ENCODE data around the gene A3GALT2.

The A3GALT2 gene

DNA sequence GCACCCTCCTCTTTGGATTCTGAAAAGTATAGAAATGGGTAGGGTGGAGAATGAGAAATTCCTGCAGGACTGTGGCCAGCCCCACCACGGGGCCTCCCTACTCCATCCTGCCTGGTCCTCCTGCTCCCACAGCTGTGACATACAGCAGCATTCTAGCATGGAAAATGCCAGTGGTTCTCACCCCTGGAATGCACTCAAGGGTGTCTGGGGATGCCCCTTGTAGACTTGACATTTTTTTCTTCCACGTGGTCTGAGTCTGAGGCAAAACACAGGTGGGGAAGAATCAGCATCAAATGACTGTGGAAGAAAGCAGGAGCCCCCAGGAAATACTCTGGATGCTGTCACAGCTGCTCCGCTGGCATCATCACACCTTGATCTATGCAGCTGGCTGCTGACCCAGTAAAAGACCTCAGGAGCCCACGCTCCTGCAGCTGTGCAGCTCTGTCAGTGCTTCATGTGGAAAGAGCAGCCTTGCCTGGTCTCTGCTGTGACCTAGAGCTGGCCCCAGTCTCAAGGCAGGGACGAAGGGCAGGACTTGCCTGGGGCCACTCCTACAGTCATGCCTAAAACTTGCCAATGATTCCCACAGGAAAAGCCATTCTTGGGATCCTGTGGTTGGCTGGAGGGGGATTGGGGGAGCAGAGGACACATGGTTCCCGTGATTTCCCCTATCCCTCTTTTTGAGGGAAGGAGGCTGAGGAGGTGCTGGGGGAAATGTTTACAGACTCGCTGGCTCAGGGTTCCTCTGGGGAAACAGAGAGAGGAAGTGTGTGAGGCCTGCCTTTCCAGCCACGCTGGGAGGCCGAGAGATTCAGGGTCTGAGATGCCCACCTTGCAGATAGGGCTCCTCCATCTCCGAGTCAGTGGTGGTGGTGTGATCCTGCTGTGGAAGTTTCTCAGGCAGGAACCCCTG, 10.8 kb upstream of the A3GALT2 start:
- no peak overlapping the region for H4K5ac ChIP-seq (ENCODE audit: low read length)
- peaks cover 3% of the 10 kb centered on the region for H3K36me3 ChIP-seq (ENCODE audit: control insufficient read depth, insufficient read depth, low read length)
- no peak overlapping the region for H2BK5ac ChIP-seq (ENCODE audit: low read length)
- H3K79me2 ChIP-seq (ENCODE audit: control insufficient read depth, insufficient read depth, low read length) = no peaks in the 10 kb centered on the region
- H3K4me3 ChIP-seq (ENCODE audit: low read length) = no peak overlapping the region
- WGBS (ENCODE audit: extremely low coverage, insufficient coverage, low lambda C conversion rate) = no CpG with 5 or more reads among the region's 10 CpGs
- no peak overlapping the region for H3K18ac ChIP-seq (ENCODE audit: low read length)
- no peaks in the 10 kb centered on the region for H3K4me1 ChIP-seq (ENCODE audit: control insufficient read depth, low read depth, low read length)
- DNase-seq = no peak
- no peak overlapping the region for H3K27ac ChIP-seq (ENCODE audit: low read depth, low read length)
- no peak overlapping the region for H2AK5ac ChIP-seq (ENCODE audit: low read length)
- no peak overlapping the region for H2BK120ac ChIP-seq (ENCODE audit: low read depth, low read length)
- no peak overlapping the region for H3K4me2 ChIP-seq (ENCODE audit: low read length)
- no peak overlapping the region for H3K4ac ChIP-seq (ENCODE audit: low read depth, low read length)
- H4K8ac ChIP-seq (ENCODE audit: low read depth, low read length) = no peak overlapping the region
- no peaks in the 10 kb centered on the region for H3K27me3 ChIP-seq (ENCODE audit: insufficient read depth, low read length, poor library complexity)
- no peak overlapping the region for H2BK15ac ChIP-seq (replicated peaks; ENCODE audit: low read depth)
- no peak overlapping the region for H3K56ac ChIP-seq (ENCODE audit: low read length)
- H3K79me1 ChIP-seq (ENCODE audit: low read length) = no peaks in the 10 kb centered on the region
- no peak overlapping the region for H3K9ac ChIP-seq (ENCODE audit: low read length)
- no peak overlapping the region for H3K23ac ChIP-seq (ENCODE audit: low read length)

DNA sequence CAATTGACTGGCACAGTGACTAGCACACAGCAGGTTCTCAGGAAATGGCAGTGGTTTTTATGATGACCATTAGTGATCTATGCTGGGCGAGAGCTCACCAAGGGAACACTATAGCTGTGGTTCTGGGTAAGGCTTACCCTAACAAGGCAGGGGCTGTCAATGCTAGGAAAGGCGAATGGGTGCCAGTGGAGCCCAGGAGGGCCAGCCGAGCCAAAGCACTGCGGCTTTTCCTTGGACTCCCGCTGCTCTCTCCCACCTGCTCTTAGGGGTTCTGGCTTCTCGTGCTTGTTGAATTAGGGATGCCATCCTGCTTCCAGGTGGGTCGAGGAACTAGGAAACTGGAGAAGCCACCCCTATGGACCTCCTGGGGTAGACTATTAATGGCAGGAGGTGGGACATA, 10.0 kb upstream of the A3GALT2 start:
- no peak overlapping the region for H2BK15ac ChIP-seq (replicated peaks; ENCODE audit: low read depth)
- no peak overlapping the region for H2BK5ac ChIP-seq (ENCODE audit: low read length)
- H4K5ac ChIP-seq (ENCODE audit: low read length) = no peak overlapping the region
- no peaks in the 10 kb centered on the region for H3K79me2 ChIP-seq (ENCODE audit: control insufficient read depth, insufficient read depth, low read length)
- no peak overlapping the region for H2BK120ac ChIP-seq (ENCODE audit: low read depth, low read length)
- no peak overlapping the region for H3K4ac ChIP-seq (ENCODE audit: low read depth, low read length)
- H2AK5ac ChIP-seq (ENCODE audit: low read length) = no peak overlapping the region
- no CpG with 5 or more reads among the region's 7 CpGs for WGBS (ENCODE audit: extremely low coverage, insufficient coverage, low lambda C conversion rate)
- no peak overlapping the region for H3K4me3 ChIP-seq (ENCODE audit: low read length)
- H3K27ac ChIP-seq (ENCODE audit: low read depth, low read length) = no peak overlapping the region
- H3K18ac ChIP-seq (ENCODE audit: low read length) = no peak overlapping the region
- H3K23ac ChIP-seq (ENCODE audit: low read length) = no peak overlapping the region
- H3K36me3 ChIP-seq (ENCODE audit: control insufficient read depth, insufficient read depth, low read length) = peaks cover 3% of the 10 kb centered on the region
- H4K8ac ChIP-seq (ENCODE audit: low read depth, low read length) = no peak overlapping the region
- no peak overlapping the region for H3K9ac ChIP-seq (ENCODE audit: low read length)
- no peaks in the 10 kb centered on the region for H3K27me3 ChIP-seq (ENCODE audit: insufficient read depth, low read length, poor library complexity)
- H3K4me1 ChIP-seq (ENCODE audit: control insufficient read depth, low read depth, low read length) = no peaks in the 10 kb centered on the region
- no peak overlapping the region for H3K56ac ChIP-seq (ENCODE audit: low read length)
- H3K79me1 ChIP-seq (ENCODE audit: low read length) = no peaks in the 10 kb centered on the region
- no peak overlapping the region for H3K4me2 ChIP-seq (ENCODE audit: low read length)
- no peak for DNase-seq

DNA sequence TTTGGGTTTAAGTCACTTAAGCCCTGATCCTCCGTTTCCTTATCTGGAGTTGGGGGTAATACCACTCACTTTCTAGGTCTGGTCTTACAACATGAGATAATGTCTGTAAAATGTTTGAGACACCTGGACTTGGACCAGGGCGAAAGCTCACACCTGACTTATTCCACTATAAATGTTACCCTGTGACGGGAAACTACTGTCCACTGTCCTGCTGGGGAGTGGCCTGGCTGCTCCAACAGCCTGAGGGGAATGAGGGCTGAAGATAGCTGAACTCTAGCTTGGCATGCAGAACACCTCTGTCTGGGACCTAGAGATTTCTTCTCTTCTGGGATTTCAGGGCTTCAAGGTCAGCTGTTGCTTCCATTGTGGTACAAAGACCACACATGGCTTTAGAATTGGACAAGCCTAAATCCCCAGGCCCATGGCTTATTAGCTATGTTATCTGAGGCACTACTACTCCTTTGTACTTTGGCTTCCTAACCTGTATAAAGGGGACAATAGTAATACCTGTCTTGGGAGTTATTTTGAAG, 9.5 kb upstream of the A3GALT2 start:
- Histone ChIP-seq H3K27me3 (ENCODE audit: insufficient read depth, low read length, poor library complexity) (no peaks in the 10 kb centered on the region), H4K8ac (ENCODE audit: low read depth, low read length) (no peak overlapping the region), H3K9ac (ENCODE audit: low read length) (no peak overlapping the region), H2BK15ac (replicated peaks; ENCODE audit: low read depth) (no peak overlapping the region), H3K56ac (ENCODE audit: low read length) (no peak overlapping the region), H3K18ac (ENCODE audit: low read length) (no peak overlapping the region), H3K27ac (ENCODE audit: low read depth, low read length) (no peak overlapping the region), H4K5ac (ENCODE audit: low read length) (no peak overlapping the region), H2AK5ac (ENCODE audit: low read length) (no peak overlapping the region), H2BK5ac (ENCODE audit: low read length) (no peak overlapping the region), H3K4me3 (ENCODE audit: low read length) (no peak overlapping the region), H3K79me1 (ENCODE audit: low read length) (no peaks in the 10 kb centered on the region), H2BK120ac (ENCODE audit: low read depth, low read length) (no peak overlapping the region), H3K23ac (ENCODE audit: low read length) (no peak overlapping the region), H3K36me3 (ENCODE audit: control insufficient read depth, insufficient read depth, low read length) (peaks cover 3% of the 10 kb centered on the region), H3K4me1 (ENCODE audit: control insufficient read depth, low read depth, low read length) (no peaks in the 10 kb centered on the region), H3K79me2 (ENCODE audit: control insufficient read depth, insufficient read depth, low read length) (no peaks in the 10 kb centered on the region), H3K4me2 (ENCODE audit: low read length) (no peak overlapping the region), H3K4ac (ENCODE audit: low read depth, low read length) (no peak overlapping the region)
- no CpG with 5 or more reads among the region's 3 CpGs for WGBS (ENCODE audit: extremely low coverage, insufficient coverage, low lambda C conversion rate)
- no peak for DNase-seq

DNA sequence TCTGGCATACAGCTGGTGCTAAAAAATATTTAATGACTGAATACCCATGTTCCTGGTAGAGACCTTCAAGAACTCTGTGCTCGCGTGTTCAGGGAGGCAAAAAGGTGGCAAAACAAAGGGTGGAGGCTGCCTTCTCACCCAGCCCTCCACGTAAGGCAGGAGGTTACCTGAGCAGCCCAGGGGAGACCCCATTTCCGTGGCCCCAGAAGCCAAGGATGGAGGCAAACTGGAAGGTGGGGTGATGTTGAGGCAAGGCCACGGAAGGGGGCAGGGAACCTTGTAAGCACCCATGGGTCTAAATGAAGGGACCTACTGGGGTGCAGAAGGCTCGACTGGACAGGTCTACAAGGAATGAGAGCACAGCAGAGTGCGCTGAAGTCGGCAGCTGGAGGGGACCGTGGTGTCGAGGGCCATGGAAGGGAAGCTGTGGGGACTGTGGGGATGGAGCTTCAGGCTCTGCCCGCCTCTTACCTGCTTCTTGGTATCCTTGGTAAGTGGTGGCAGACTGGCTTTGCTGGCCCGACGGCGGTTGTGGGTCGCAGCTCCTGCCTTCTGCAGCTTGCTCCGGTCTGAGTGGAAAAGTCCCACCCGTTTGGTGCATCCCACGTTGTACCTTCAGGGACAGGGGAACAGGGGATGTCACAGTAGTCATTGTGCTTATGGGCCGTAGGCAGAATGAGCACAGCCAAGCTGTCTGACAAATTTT, 8.9 kb upstream of the A3GALT2 start:
- no peak overlapping the region for H2AK5ac ChIP-seq (ENCODE audit: low read length)
- H3K9ac ChIP-seq (ENCODE audit: low read length) = no peak overlapping the region
- no peak overlapping the region for H2BK5ac ChIP-seq (ENCODE audit: low read length)
- H2BK15ac ChIP-seq (replicated peaks; ENCODE audit: low read depth) = no peak overlapping the region
- H2BK120ac ChIP-seq (ENCODE audit: low read depth, low read length) = no peak overlapping the region
- H3K56ac ChIP-seq (ENCODE audit: low read length) = no peak overlapping the region
- no peaks in the 10 kb centered on the region for H3K79me2 ChIP-seq (ENCODE audit: control insufficient read depth, insufficient read depth, low read length)
- no peaks in the 10 kb centered on the region for H3K4me1 ChIP-seq (ENCODE audit: control insufficient read depth, low read depth, low read length)
- peaks cover 3% of the 10 kb centered on the region for H3K36me3 ChIP-seq (ENCODE audit: control insufficient read depth, insufficient read depth, low read length)
- H3K27ac ChIP-seq (ENCODE audit: low read depth, low read length) = no peak overlapping the region
- no peak for DNase-seq
- H3K23ac ChIP-seq (ENCODE audit: low read length) = no peak overlapping the region
- no peak overlapping the region for H3K4me3 ChIP-seq (ENCODE audit: low read length)
- no peak overlapping the region for H3K4ac ChIP-seq (ENCODE audit: low read depth, low read length)
- no peak overlapping the region for H4K5ac ChIP-seq (ENCODE audit: low read length)
- no peak overlapping the region for H3K18ac ChIP-seq (ENCODE audit: low read length)
- no peaks in the 10 kb centered on the region for H3K79me1 ChIP-seq (ENCODE audit: low read length)
- no peak overlapping the region for H3K4me2 ChIP-seq (ENCODE audit: low read length)
- WGBS (ENCODE audit: extremely low coverage, insufficient coverage, low lambda C conversion rate) = no CpG with 5 or more reads among the region's 19 CpGs
- H3K27me3 ChIP-seq (ENCODE audit: insufficient read depth, low read length, poor library complexity) = no peaks in the 10 kb centered on the region
- no peak overlapping the region for H4K8ac ChIP-seq (ENCODE audit: low read depth, low read length)

DNA sequence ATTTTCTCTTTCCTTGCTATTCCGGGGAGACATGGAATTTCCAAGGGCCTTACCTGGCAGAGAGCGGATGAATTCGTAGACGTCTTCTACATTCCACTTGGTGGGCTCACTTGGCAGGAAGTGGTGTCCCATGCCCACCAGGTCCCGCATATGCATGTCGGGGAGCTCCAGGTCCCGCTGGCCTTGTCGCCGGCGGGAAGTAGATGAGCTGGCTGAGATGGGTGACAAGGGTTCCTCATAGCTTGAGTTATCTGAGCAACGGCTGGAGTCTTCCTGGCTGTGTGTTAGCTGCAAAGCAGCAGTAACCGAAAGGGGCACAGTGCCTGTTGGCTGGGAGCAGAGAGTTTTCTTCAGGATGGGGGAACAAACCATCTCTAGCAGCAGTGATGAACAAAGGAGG, 7.9 kb upstream of the A3GALT2 start:
- H4K5ac ChIP-seq (ENCODE audit: low read length) = no peak overlapping the region
- no peak overlapping the region for H2BK5ac ChIP-seq (ENCODE audit: low read length)
- H3K27ac ChIP-seq (ENCODE audit: low read depth, low read length) = no peak overlapping the region
- no peaks in the 10 kb centered on the region for H3K4me1 ChIP-seq (ENCODE audit: control insufficient read depth, low read depth, low read length)
- DNase-seq = no peak
- no peak overlapping the region for H4K8ac ChIP-seq (ENCODE audit: low read depth, low read length)
- H3K4me2 ChIP-seq (ENCODE audit: low read length) = no peak overlapping the region
- no CpG with 5 or more reads among the region's 12 CpGs for WGBS (ENCODE audit: extremely low coverage, insufficient coverage, low lambda C conversion rate)
- peaks cover 3% of the 10 kb centered on the region for H3K36me3 ChIP-seq (ENCODE audit: control insufficient read depth, insufficient read depth, low read length)
- no peak overlapping the region for H3K4me3 ChIP-seq (ENCODE audit: low read length)
- no peak overlapping the region for H2BK15ac ChIP-seq (replicated peaks; ENCODE audit: low read depth)
- H3K4ac ChIP-seq (ENCODE audit: low read depth, low read length) = no peak overlapping the region
- H3K23ac ChIP-seq (ENCODE audit: low read length) = no peak overlapping the region
- no peak overlapping the region for H2AK5ac ChIP-seq (ENCODE audit: low read length)
- no peaks in the 10 kb centered on the region for H3K79me1 ChIP-seq (ENCODE audit: low read length)
- H2BK120ac ChIP-seq (ENCODE audit: low read depth, low read length) = no peak overlapping the region
- no peak overlapping the region for H3K56ac ChIP-seq (ENCODE audit: low read length)
- H3K9ac ChIP-seq (ENCODE audit: low read length) = no peak overlapping the region
- no peaks in the 10 kb centered on the region for H3K79me2 ChIP-seq (ENCODE audit: control insufficient read depth, insufficient read depth, low read length)
- H3K18ac ChIP-seq (ENCODE audit: low read length) = no peak overlapping the region
- no peaks in the 10 kb centered on the region for H3K27me3 ChIP-seq (ENCODE audit: insufficient read depth, low read length, poor library complexity)
